ENCODE data around the gene SH2B3.

GRCh38 chr12:111451649-111452129 is 46.0 kb downstream of the SH2B3 start:
- TF ChIP-seq CTCF (IDR thresholded peaks at IDR 0.05) (peak; percentile 69 to 87 (median 76)), POLR2A (IDR thresholded peaks at IDR 0.05) (no peak)

All from esophagus squamous epithelium (tissue), 4 donors.